PFSK-1 (cell line): ENCODE data around the gene LDLRAP1.

Source experiments
- FOXP2 ChIP-seq: optimal IDR thresholded peaks from 2 replicates; pipeline ENCODE3; 2011; ENCODE audit warnings: borderline replicate concordance, control low read depth, inconsistent platforms; ENCODE audit not compliant: insufficient read depth; ENCODE audit errors: extremely low read length, extremely low read depth
- POLR2AphosphoS5 ChIP-seq: IDR thresholded peaks from 2 replicates; pipeline ENCODE4 v1.6.1; 2012; ENCODE audit warnings: low read depth, mild to moderate bottlenecking, control low read depth, low read length, moderate library complexity
- SIN3A ChIP-seq: IDR thresholded peaks from 2 replicates; pipeline ENCODE4 v1.6.1; 2012; ENCODE audit warnings: mild to moderate bottlenecking, low read length, moderate library complexity, borderline replicate concordance; ENCODE audit not compliant: insufficient read depth
- TAF1 ChIP-seq: IDR thresholded peaks from 2 replicates; pipeline ENCODE4 v1.6.1; 2012; ENCODE audit warnings: low read length, control low read depth, borderline replicate concordance; ENCODE audit not compliant: insufficient read depth
- TF ChIP-seq, protein P1 (sequence below), 2 experiments: IDR thresholded peaks; 2 replicates each; pipeline versions ENCODE4 v1.6.1 to v1.8.0; 2011 to 2012; ENCODE audit warnings: low read depth in 2 of 2, low read length in 2 of 2, control low read depth in 1 of 2, inconsistent platforms in 1 of 2, mild to moderate bottlenecking in 1 of 2, moderate library complexity in 1 of 2; ENCODE audit not compliant: insufficient read depth in 1 of 2

DNA sequence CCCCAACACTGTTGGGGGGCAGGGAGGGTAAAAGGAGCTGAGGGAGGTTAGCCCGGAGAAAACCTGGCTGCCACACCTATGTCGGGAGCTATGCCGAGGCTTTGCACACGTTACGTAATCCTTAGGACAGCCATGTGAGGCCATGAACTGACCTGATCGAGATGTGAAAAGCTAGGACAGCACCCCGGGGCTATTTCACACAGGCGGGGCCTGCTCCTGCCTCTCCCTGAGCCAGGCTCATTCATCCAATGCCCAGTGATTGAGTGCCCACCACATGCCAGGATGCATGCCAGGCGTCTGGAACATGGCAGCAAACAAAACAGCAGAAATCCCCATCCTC lies 30.2 kb downstream of the LDLRAP1 start:
- TF ChIP-seq TAF1 (no peak), POLR2AphosphoS5 (no peak), SIN3A (no peak), FOXP2 (no peak)
- TF ChIP-seq, protein P1, sequence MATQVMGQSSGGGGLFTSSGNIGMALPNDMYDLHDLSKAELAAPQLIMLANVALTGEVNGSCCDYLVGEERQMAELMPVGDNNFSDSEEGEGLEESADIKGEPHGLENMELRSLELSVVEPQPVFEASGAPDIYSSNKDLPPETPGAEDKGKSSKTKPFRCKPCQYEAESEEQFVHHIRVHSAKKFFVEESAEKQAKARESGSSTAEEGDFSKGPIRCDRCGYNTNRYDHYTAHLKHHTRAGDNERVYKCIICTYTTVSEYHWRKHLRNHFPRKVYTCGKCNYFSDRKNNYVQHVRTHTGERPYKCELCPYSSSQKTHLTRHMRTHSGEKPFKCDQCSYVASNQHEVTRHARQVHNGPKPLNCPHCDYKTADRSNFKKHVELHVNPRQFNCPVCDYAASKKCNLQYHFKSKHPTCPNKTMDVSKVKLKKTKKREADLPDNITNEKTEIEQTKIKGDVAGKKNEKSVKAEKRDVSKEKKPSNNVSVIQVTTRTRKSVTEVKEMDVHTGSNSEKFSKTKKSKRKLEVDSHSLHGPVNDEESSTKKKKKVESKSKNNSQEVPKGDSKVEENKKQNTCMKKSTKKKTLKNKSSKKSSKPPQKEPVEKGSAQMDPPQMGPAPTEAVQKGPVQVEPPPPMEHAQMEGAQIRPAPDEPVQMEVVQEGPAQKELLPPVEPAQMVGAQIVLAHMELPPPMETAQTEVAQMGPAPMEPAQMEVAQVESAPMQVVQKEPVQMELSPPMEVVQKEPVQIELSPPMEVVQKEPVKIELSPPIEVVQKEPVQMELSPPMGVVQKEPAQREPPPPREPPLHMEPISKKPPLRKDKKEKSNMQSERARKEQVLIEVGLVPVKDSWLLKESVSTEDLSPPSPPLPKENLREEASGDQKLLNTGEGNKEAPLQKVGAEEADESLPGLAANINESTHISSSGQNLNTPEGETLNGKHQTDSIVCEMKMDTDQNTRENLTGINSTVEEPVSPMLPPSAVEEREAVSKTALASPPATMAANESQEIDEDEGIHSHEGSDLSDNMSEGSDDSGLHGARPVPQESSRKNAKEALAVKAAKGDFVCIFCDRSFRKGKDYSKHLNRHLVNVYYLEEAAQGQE (IDR thresholded peaks at IDR 0.05; ENCODE audit: insufficient read depth in 1 of 2, low read depth in 2 of 2, low read length in 2 of 2), result no peak
